GM18520 (cell line): Measurements from ENCODE around the gene NCKAP5.
"Not testable (repeated sequence)": the region's sequence is repeated elsewhere in the genome, so short reads cannot be mapped to it uniquely, and the experiment has no call there.

Source experiments
- ATAC-seq: cut with Tn5 transposase; IDR thresholded peaks from one replicate; pipeline ENCODE4 v1.9.1; 2021; ENCODE audit not compliant: unreplicated experiment

Gene NCKAP5

GRCh38 chr2:133470446-133470845 lies 97.8 kb downstream of the NCKAP5 start:
- not testable (repeated sequence) for ATAC-seq

DNA sequence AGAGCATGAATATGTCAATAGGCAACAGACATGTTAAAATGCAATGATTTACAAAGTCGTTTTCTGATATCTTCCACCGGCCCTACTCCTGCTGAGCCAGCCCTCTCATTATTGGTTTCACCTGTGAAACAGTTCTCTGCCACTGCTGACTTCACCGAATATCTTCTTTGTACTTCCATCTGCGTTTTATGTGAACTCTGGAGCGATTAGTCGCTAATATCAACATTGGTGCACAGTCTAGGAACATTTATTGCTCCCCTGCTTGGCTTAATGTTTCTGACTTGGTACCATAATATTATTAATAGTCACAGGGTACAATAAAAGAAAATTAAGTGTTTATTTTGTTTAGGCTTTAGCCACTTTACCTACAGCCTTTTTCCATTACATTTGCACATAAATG lies 105.5 kb downstream of the NCKAP5 start:
- ATAC-seq: no peak

GRCh38 chr2:133461484-133461883 lies 106.8 kb downstream of the NCKAP5 start:
- ATAC-seq: peak; percentile 37

DNA sequence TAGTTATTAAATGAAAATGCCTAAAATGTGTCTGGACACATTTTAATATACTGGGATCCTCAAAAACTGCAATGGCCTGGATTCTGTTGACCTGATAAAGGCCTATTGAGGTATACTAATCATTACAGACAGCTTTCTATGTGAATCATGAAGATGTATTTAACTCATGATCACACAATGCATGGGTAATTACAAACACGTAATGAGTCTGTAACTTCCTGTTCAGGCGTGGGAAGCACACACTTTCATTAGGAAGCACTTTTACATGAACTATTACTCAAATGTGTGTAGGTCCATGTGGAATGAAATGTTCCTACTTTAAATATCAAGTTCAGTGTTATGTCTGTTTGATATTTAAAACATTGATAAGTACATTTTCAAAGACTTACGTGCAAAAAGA lies 108.7 kb downstream of the NCKAP5 start:
- no peak for ATAC-seq

DNA sequence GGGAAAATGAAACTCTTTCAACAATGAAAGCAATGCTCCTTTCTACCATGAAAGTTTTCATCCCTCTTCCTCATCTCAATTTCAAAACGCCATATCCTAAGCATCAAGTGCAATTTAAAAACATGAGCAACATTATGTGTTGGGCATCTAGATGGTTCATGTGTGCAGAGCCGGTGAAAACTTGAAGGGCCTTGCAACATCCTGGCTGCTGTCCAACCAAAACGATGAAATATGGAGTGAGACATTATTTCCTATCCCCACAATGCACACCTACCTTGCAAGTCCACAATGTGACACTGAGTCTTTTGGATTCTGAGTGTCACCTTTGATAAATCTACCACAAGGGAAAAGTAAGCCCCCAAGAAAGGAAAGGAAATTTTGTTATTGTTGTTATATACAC lies 110.0 kb downstream of the NCKAP5 start:
- no peak for ATAC-seq

GRCh38 chr2:133457861-133458260 lies 110.4 kb downstream of the NCKAP5 start:
- no peak for ATAC-seq

DNA sequence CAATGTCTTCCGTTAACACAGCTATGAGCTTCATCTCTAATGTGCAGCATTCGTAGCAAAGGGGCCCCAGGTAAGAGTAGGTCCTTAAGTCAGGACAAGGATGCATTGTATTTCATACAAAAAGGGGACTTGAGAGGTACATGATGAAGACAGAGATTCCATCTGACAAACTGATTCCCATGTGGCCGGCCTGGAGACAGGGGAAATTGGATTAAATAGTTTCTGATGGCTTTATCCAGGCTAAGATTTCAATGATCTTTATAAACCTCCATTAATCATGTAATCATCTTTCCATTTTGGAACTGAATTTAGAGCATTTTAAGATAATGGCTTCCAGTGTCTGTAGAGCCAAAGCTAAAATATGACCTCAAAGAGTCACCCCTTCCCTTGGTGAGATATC lies 111.3 kb downstream of the NCKAP5 start:
- ATAC-seq: no peak

- no peak for ATAC-seq
Measured at GRCh38 chr2:133456156-133456555, 112.1 kb downstream of the NCKAP5 start.

GRCh38 chr2:133453032-133453431 lies 115.2 kb downstream of the NCKAP5 start:
- ATAC-seq: no peak

DNA sequence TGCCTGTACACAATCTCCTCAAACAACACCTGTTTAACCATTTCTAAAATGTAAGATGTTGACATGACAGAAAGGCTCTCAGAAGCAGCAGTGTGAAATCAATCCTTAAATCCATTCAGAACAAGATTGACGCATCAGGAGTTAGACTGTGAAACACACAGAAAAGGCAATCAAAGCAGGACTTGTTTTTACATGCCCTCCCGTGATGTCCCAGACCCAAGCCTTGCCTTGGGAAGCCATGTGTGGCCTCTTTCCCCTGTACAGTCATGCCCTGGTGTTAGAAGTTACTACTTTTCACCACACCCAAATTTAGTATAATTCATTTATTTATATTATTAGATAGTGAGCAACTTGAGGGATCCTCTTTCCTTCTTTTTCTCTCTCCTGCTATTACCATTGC lies 115.7 kb downstream of the NCKAP5 start:
- no peak for ATAC-seq

GRCh38 chr2:133452146-133452545 lies 116.1 kb downstream of the NCKAP5 start:
- ATAC-seq: no peak

DNA sequence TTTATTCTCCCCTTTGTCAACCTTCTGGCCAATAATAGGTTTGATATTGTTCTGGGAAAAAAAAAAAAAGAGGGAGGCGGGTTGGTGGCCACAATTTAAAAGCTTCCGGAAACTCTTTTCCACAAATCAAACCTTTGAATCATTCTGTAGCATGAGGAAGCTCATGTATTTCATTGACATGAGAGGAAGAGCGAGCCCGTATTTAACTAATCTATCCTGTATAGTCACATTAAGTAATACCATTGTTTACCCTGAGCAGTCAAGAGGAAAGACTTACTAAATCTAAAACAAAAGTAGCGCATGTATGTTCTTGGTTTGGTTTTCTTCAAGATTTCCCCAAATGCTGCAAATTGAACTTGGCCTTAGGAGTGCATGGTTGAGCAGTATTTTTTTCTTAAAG lies 120.1 kb downstream of the NCKAP5 start:
- no peak for ATAC-seq

- no peak for ATAC-seq
Measured at GRCh38 chr2:133447303-133447702, 121.0 kb downstream of the NCKAP5 start.

DNA sequence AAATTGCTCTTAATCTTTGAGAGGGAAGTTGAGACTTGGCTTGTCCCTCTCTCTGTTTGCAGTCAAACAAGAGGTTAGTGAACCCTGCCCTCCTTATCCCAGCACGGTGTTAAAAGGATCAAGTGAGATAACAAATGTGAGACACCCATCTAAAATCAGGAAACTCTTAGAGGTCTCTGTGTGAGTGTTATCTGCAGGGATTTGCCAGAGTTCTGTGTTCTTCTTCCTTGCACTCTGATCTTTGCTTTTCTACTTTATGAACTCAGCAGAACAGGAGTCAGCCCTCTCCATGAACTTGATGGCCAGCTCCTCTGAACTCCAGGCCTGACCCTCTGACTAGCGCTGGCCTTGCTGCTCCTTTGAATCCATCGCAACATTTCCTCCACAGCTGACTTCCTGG lies 123.8 kb downstream of the NCKAP5 start:
- ATAC-seq: no peak

DNA sequence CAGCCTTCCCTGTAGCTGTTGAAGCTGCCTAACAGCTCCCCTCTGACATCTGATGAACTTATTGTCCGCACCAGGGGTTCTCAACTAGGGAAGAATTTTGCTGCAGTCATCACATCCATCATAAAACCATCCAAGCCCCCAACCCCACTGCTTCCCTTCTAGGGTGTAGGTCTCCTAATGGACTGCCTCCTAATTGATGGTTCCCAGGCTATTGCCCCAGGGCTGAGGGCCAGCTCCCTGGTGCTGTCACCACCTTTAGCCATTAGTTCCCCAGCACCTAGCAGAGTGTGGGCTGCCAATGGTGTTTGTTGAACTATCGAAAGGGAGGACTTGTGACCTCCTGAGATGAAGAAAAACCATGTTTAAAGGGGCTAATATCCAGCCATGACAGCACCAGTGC lies 125.9 kb downstream of the NCKAP5 start:
- no peak for ATAC-seq

DNA sequence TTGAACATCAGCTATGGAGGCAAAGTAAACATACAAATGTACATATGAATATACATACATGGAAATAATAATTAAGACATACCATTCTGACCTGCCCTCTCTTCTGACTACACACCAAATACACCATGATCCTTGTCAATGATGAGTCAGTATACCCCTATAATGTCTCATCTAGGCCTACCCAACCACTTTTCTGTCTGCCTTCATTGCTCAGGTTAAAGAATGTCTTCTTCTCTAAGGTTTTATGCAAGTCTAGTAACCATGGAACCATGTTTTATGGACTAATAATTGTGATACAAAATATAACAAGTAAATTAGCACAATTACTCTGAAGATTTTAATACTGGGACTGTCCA lies 128.7 kb downstream of the NCKAP5 start:
- no peak for ATAC-seq

DNA sequence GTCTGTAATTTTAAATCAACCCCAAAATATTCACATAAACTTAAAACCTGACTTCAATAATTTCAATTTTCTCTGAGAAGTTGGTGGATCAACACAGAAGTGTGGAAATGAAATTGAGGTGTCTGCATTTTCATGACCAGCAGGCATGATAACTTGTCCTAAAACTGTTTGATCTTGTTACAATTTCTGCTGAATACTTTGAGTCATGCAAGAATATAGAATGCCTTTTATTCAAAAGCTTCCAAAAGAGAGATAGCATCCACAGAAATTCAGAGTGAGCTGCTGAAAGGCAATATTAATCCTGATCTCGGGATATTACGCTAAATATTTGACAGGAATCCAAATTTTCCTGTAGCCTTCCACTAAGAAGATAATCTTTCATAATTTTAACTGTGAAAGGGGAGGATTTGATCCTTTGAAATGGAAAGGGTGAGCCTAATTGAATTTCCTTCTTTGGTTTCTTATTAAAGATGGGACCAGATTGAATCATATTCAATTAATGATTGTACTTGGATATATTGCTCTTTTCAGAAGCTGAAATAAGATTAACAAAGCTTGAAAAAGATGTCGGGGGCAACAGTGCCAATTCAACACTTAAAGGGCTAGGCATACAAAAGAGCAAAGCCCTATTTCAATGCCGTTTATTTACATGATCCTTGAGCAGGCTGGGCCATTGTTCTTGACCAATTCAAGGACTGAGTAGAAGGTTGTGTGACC lies 129.3 kb downstream of the NCKAP5 start:
- ATAC-seq: no peak

- no peak for ATAC-seq
Measured at GRCh38 chr2:133438026-133438425, 130.2 kb downstream of the NCKAP5 start.

DNA sequence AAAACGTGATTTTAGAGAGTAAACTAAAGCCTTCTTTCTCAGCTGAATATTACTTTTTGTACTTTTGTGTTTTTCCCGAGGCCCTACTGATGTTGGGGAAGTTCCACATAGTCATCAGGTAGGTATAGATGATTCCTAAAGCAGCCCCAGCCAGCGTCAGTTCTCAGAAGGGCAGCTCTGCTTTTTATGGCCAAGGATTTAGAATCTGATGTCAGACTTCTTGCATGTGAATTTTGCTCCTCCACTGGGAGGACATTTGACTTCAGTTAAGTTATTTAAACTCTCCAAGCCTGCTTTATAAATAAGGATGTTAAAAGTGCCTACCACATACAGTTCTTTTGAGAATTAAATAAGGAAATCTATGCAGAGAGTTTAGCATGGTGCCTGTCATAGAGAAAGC lies 130.8 kb downstream of the NCKAP5 start:
- ATAC-seq: no peak

DNA sequence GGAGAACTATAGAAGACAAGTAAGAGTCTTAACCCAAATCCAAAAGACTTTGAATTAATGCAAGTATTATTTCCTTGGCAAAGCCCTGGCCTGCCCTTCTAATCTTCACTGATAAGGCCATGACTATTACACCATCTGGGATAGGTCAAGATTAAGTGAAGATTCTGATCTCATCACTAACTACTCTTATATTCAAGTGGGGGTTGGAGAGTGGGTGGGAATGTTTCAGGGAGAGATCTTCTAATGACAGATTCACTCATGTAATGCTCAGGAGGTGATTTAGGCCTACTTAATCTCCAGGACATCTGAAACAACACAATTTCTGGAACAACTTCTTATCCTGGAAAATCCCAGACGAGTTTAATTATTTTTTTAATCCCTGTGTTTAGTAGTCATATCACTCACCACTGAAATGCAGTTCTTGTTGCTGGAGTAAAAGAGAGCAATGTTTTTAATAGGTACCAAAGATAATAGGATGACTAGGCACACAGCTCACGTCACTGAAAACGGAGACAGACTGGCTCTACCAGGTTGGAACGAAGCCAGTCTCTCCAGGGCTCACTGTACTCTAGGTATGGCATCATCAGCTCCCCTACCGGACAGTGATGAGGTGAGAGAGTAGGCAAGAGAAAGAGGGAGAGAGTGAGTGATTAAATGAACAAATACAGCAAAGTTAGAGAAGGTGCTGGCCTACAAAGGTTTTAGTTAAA lies 133.1 kb downstream of the NCKAP5 start:
- no peak for ATAC-seq

GRCh38 chr2:133433455-133434451 lies 134.5 kb downstream of the NCKAP5 start:
- no peak for ATAC-seq

GRCh38 chr2:133432778-133433177 lies 135.5 kb downstream of the NCKAP5 start:
- no peak for ATAC-seq
